Ovary (tissue), 3 donors: ENCODE data around the gene SRD5A1.

Source experiments
- CTCF ChIP-seq, 3 donors: fragments of 450-650 bp in 2 of 3; fragments of 200-600 bp in 1 of 3; IDR thresholded peaks; one replicate each; pipeline versions ENCODE4 v1.5.1 to v1.8.0; 2016 to 2022; ENCODE audit warnings: antibody characterized with exemption in 3 of 3, mild to moderate bottlenecking in 1 of 3
- EP300 ChIP-seq: sonication (generic); formaldehyde crosslinking; IDR thresholded peaks from one replicate; pipeline ENCODE4 v1.6.1; 2017; ENCODE audit warnings: antibody characterized with exemption
- POLR2A ChIP-seq: fragments of 450-650 bp; IDR thresholded peaks from one replicate; pipeline ENCODE4 v1.6.1; 2017; ENCODE audit warnings: antibody characterized with exemption, mild to moderate bottlenecking, moderate library complexity
- donor health status: DM: no; HTN: no; CAD: no.

- TF ChIP-seq CTCF (IDR thresholded peaks at IDR 0.05) (no peak), POLR2A (no peak), EP300 (no peak)
Observed at GRCh38 chr5:6722015-6722414, 88.8 kb downstream of the SRD5A1 start.
